Stimulated activated CD4-positive, alpha-beta T cell treated with anti-CD3 and anti-CD28 coated beads, Interleukin-2, amount 100 ng/mL, for 48 hours (primary cell): ENCODE data around the gene GALNT16.
"Not testable (repeated sequence)": the region's sequence is repeated elsewhere in the genome, so short reads cannot be mapped to it uniquely, and the experiment has no call there.

Source experiments
- DNase-seq, 2 donors: peaks; one replicate each; pipeline ENCODE4 v3.0.0-alpha.2; 2020

Gene GALNT16

GRCh38 chr14:69287098-69288010 lies 27.4 kb downstream of the GALNT16 start:
- no peak for DNase-seq

GRCh38 chr14:69288011-69288771 lies 28.2 kb downstream of the GALNT16 start:
- DNase-seq = no peak

GRCh38 chr14:69288956-69289705 lies 29.2 kb downstream of the GALNT16 start:
- no peak for DNase-seq

GRCh38 chr14:69289811-69290520 lies 30.0 kb downstream of the GALNT16 start:
- no peak for DNase-seq

GRCh38 chr14:69290881-69291280 lies 30.9 kb downstream of the GALNT16 start:
- DNase-seq = not testable (repeated sequence)

- no peak for DNase-seq
Observed at GRCh38 chr14:69291396-69291795, 31.4 kb downstream of the GALNT16 start.

- DNase-seq = no peak
Observed at GRCh38 chr14:69291891-69292561, 32.1 kb downstream of the GALNT16 start.

- DNase-seq = no peak
Observed at GRCh38 chr14:69298131-69299071, 38.4 kb downstream of the GALNT16 start.

- DNase-seq = no peak
Observed at GRCh38 chr14:69299286-69300035, 39.5 kb downstream of the GALNT16 start.

GRCh38 chr14:69300601-69301221 lies 40.8 kb downstream of the GALNT16 start:
- DNase-seq = no peak

GRCh38 chr14:69303086-69303485 lies 43.1 kb downstream of the GALNT16 start:
- no peak for DNase-seq

- DNase-seq = no peak
Observed at GRCh38 chr14:69312608-69313007, 52.6 kb downstream of the GALNT16 start.

- DNase-seq = no peak
Observed at GRCh38 chr14:69313176-69313575, 53.2 kb downstream of the GALNT16 start.

- no peak for DNase-seq
Observed at GRCh38 chr14:69314327-69314726, 54.4 kb downstream of the GALNT16 start.

- DNase-seq = no peak
Observed at GRCh38 chr14:69315301-69315700, 55.3 kb downstream of the GALNT16 start.

- no peak for DNase-seq
Observed at GRCh38 chr14:69316449-69317101, 56.6 kb downstream of the GALNT16 start.

- no peak for DNase-seq
Observed at GRCh38 chr14:69317102-69317755, 57.3 kb downstream of the GALNT16 start.

- DNase-seq = no peak
Observed at GRCh38 chr14:69317780-69318179, 57.8 kb downstream of the GALNT16 start.
